ENCODE measurements around the gene SHROOM3.

- TF ChIP-seq EP300 (IDR thresholded peaks at IDR 0.05) = no peak
- no peak for TF ChIP-seq CTCF (IDR thresholded peaks at IDR 0.05)
- no peak for TF ChIP-seq POLR2A (IDR thresholded peaks at IDR 0.05)
- TF ChIP-seq POLR2AphosphoS5 (IDR thresholded peaks at IDR 0.05) = no peak
Observed at GRCh38 chr4:76740866-76741662, 306.0 kb downstream of the SHROOM3 start.
